Type B pancreatic cell (in vitro differentiated cells): ENCODE data around the gene FAM53A. TPM values are rescaled to one million over a fixed set of nuclear protein-coding genes. Genes with fewer than 3 reads are reported as not detected.

Experiments
- DNase-seq: peaks from one replicate; pipeline ENCODE4 v3.0.0; 2021; ENCODE audit warnings: mixed read lengths; ENCODE audit not compliant: unreplicated experiment; ENCODE audit errors: extremely low spot score
- H3K27ac Mint-ChIP-seq: 2 replicates; pipeline ENCODE4 v1.8.0; 2021; ENCODE audit warnings: mild to moderate bottlenecking, mixed read lengths
- H3K27me3 Mint-ChIP-seq: 2 replicates; pipeline ENCODE4 v1.8.0; 2021; ENCODE audit warnings: mixed read lengths
- H3K36me3 Mint-ChIP-seq: 2 replicates; pipeline ENCODE4 v1.8.0; 2021; ENCODE audit warnings: mixed read lengths
- H3K4me1 Mint-ChIP-seq: one replicate; pipeline ENCODE4 v1.8.0; 2021; ENCODE audit warnings: mixed read lengths; ENCODE audit not compliant: unreplicated experiment
- H3K4me3 Mint-ChIP-seq: 2 replicates; pipeline ENCODE4 v1.8.0; 2021; ENCODE audit warnings: mild to moderate bottlenecking, mixed read lengths
- H3K9me3 Mint-ChIP-seq: 2 replicates; pipeline ENCODE4 v1.8.0; 2021; ENCODE audit warnings: mixed read lengths
- total RNA-seq: library from RNA; stranded (reverse); gene quantifications from 2 replicates; pipeline ENCODE4 v1.2.1, GENCODE V29; 2021; ENCODE audit warnings: low replicate concordance
- TF ChIP-seq, protein P1 (sequence below): fragments of 200-600 bp; sonication (generic); conservative IDR thresholded peaks from 2 replicates; pipeline ENCODE4 v1.5.0; 2021; ENCODE audit warnings: antibody characterized with exemption, mild to moderate bottlenecking

The FAM53A gene
- total RNA-seq, 1 donor from 2014 or later, result 3.2 TPM

DNA sequence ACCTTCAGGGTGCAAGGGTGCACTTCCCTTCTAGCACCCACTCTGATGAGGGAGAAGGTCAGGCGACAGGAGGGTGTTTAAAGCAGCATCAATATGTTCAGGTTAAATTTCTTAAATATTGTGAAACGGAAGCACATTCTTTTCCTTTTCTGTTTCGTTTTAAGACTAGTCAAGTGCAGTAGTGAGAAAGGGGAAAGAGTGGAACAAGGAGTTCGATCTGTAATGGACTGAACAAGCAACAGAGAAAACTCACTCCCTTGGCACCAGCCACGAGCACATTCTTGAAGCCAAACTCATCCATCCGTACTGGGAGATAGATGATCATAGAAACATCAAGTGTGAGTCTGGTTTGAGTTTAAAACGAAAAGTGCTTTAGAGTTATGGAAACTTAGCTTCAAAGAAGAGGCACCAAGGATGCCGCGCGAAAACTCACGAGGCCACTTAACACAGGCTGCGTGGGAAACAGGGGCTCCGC, 815 bp downstream of the FAM53A start:
- no peak for DNase-seq

GRCh38 chr4:1682860-1683259, 1.3 kb downstream of the FAM53A start:
- DNase-seq, result no peak
- H3K27ac Mint-ChIP-seq, result peak overlapping the region; percentile 85

More for the DNA sequence above, 815 bp downstream of the FAM53A start:
- H3K27ac Mint-ChIP-seq, result peak overlapping the region; percentile 85
- peaks cover 15% of the 10 kb centered on the region for H3K27me3 Mint-ChIP-seq
- H3K4me1 Mint-ChIP-seq, result peaks cover 16% of the 10 kb centered on the region
- TF ChIP-seq, protein P1, sequence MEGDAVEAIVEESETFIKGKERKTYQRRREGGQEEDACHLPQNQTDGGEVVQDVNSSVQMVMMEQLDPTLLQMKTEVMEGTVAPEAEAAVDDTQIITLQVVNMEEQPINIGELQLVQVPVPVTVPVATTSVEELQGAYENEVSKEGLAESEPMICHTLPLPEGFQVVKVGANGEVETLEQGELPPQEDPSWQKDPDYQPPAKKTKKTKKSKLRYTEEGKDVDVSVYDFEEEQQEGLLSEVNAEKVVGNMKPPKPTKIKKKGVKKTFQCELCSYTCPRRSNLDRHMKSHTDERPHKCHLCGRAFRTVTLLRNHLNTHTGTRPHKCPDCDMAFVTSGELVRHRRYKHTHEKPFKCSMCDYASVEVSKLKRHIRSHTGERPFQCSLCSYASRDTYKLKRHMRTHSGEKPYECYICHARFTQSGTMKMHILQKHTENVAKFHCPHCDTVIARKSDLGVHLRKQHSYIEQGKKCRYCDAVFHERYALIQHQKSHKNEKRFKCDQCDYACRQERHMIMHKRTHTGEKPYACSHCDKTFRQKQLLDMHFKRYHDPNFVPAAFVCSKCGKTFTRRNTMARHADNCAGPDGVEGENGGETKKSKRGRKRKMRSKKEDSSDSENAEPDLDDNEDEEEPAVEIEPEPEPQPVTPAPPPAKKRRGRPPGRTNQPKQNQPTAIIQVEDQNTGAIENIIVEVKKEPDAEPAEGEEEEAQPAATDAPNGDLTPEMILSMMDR, result no peak
- H3K9me3 Mint-ChIP-seq, result no peaks in the 10 kb centered on the region
- no peaks in the 10 kb centered on the region for H3K36me3 Mint-ChIP-seq
- H3K4me3 Mint-ChIP-seq, result peak overlapping the region; percentile 90

GRCh38 chr4:1678244-1678643, 5.9 kb downstream of the FAM53A start:
- H3K27ac Mint-ChIP-seq, result no peak overlapping the region
- H3K4me3 Mint-ChIP-seq, result no peak overlapping the region
- H3K9me3 Mint-ChIP-seq, result no peaks in the 10 kb centered on the region
- peaks cover 21% of the 10 kb centered on the region for H3K4me1 Mint-ChIP-seq
- no peak for DNase-seq
- TF ChIP-seq, protein P1, result no peak
- H3K36me3 Mint-ChIP-seq, result no peaks in the 10 kb centered on the region
- H3K27me3 Mint-ChIP-seq, result peaks cover 18% of the 10 kb centered on the region

More at GRCh38 chr4:1682860-1683259, 1.3 kb downstream of the FAM53A start:
- Mint-ChIP-seq H3K36me3 (no peaks in the 10 kb centered on the region), H3K4me1 (peaks cover 20% of the 10 kb centered on the region), H3K4me3 (peak overlapping the region; percentile 90), H3K9me3 (no peaks in the 10 kb centered on the region), H3K27me3 (peaks cover 15% of the 10 kb centered on the region)
- TF ChIP-seq, protein P1, result no peak

- no peaks in the 10 kb centered on the region for H3K9me3 Mint-ChIP-seq
- H3K27me3 Mint-ChIP-seq, result peaks cover 11% of the 10 kb centered on the region
- TF ChIP-seq, protein P1, result no peak
- no peak overlapping the region for H3K4me3 Mint-ChIP-seq
- DNase-seq, result no peak
- H3K27ac Mint-ChIP-seq, result no peak overlapping the region
- peaks cover 18% of the 10 kb centered on the region for H3K4me1 Mint-ChIP-seq
- no peaks in the 10 kb centered on the region for H3K36me3 Mint-ChIP-seq
Observed at GRCh38 chr4:1676605-1677525, 7.2 kb downstream of the FAM53A start.

- H3K36me3 Mint-ChIP-seq, result no peaks in the 10 kb centered on the region
- no peak for DNase-seq
- peaks cover 16% of the 10 kb centered on the region for H3K4me1 Mint-ChIP-seq
- H3K27ac Mint-ChIP-seq, result no peak overlapping the region
- H3K27me3 Mint-ChIP-seq, result peaks cover 11% of the 10 kb centered on the region
- H3K4me3 Mint-ChIP-seq, result no peak overlapping the region
- no peaks in the 10 kb centered on the region for H3K9me3 Mint-ChIP-seq
- TF ChIP-seq, protein P1, result no peak
Observed at GRCh38 chr4:1675802-1676137, 8.3 kb downstream of the FAM53A start.
